SU-DHL-6 (cell line): ENCODE measurements around the gene P4HB.

Experiments
- EZH2phosphoT487 ChIP-seq: fragments of 200-600 bp; sonication (generic), shearing (Covaris generic); conservative IDR thresholded peaks from 2 replicates; pipeline ENCODE4 v1.6.1; 2018; ENCODE audit warnings: mild to moderate bottlenecking, antibody characterized with exemption, low read length, moderate library complexity, mixed read lengths
- TF ChIP-seq, protein P1 (sequence below): fragments of 200-600 bp; sonication (generic); IDR thresholded peaks from one replicate; pipeline ENCODE4 v1.5.1; 2017; ENCODE audit warnings: antibody characterized with exemption, mild to moderate bottlenecking, low read length, moderate library complexity; ENCODE audit not compliant: insufficient read depth, poor library complexity, severe bottlenecking

DNA sequence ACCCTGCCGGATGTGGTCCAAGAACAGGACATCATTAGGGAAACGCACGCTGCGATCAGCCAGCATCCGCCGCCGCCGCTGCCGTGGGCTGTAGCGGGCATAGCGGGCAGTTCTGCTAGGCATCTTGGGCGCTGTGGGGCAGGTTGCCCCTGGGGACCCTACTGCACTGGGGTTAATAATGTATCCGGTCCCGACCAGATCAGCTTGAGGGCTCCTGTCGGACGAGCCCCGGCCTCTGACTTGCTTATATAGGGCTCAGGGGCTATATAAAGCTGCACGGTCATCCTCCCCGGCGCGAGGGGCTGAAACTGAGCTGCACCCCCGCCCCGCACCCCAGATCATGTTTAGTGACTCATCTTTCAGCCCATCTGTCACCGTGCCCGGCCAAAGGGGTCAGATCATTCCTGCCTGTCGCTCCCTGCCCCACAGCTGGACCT lies 25.5 kb downstream of the P4HB start, which contains the start of gene PPP1R27:
- TF ChIP-seq, protein P1, sequence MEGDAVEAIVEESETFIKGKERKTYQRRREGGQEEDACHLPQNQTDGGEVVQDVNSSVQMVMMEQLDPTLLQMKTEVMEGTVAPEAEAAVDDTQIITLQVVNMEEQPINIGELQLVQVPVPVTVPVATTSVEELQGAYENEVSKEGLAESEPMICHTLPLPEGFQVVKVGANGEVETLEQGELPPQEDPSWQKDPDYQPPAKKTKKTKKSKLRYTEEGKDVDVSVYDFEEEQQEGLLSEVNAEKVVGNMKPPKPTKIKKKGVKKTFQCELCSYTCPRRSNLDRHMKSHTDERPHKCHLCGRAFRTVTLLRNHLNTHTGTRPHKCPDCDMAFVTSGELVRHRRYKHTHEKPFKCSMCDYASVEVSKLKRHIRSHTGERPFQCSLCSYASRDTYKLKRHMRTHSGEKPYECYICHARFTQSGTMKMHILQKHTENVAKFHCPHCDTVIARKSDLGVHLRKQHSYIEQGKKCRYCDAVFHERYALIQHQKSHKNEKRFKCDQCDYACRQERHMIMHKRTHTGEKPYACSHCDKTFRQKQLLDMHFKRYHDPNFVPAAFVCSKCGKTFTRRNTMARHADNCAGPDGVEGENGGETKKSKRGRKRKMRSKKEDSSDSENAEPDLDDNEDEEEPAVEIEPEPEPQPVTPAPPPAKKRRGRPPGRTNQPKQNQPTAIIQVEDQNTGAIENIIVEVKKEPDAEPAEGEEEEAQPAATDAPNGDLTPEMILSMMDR = no peak
- no peak for TF ChIP-seq EZH2phosphoT487
